Ascending aorta (tissue), 2 donors: ENCODE results near the gene BCKDHA. TPM values are rescaled to one million over a fixed set of nuclear protein-coding genes. Genes with fewer than 3 reads are reported as not detected.

Experiments used
- DNase-seq, 2 donors: peaks; one replicate each; pipeline ENCODE4 v3.0.0-alpha.2; 2019; ENCODE audit warnings: low spot score in 2 of 2
- H3K27ac ChIP-seq, 2 donors: fragments of 200-600 bp; sonication (generic); one replicate each; pipeline ENCODE4 v1.5.1; 2016 to 2017; ENCODE audit warnings: mild to moderate bottlenecking in 1 of 2
- H3K27me3 ChIP-seq: fragments of 200-600 bp; sonication (generic); one replicate; pipeline ENCODE4 v1.5.1; 2017
- H3K36me3 ChIP-seq, 2 donors: fragments of 200-600 bp; sonication (generic); one replicate each; pipeline ENCODE4 v1.5.1; 2016
- H3K4me1 ChIP-seq, 2 donors: fragments of 200-600 bp; sonication (generic); one replicate each; pipeline ENCODE4 v1.5.1; 2016 to 2017; ENCODE audit warnings: mild to moderate bottlenecking in 1 of 2
- H3K4me3 ChIP-seq, 2 donors: fragments of 200-600 bp; sonication (generic); one replicate each; pipeline ENCODE4 v1.5.1; 2016 to 2017; ENCODE audit warnings: mild to moderate bottlenecking in 1 of 2
- H3K9me3 ChIP-seq, 2 donors: fragments of 200-600 bp; sonication (generic); one replicate each; pipeline ENCODE4 v1.5.1; 2016
- intact Hi-C: fragments of 100-400 bp; cut with DNase I; formaldehyde crosslinking; loops from one replicate; pipeline ENCODE4 v1.15.1; 2023
- total RNA-seq: library from RNA; depleted of rRNA; stranded (reverse); fragments of >200 nt; gene quantifications from one replicate; pipeline ENCODE4 v1.1.0, GENCODE V29; 2016
- TF ChIP-seq, protein P1 (sequence below), 3 experiments: fragments of 200-600 bp in 2 of 3; fragments of 450-650 bp in 1 of 3; sonication (generic) in 2 of 3; IDR thresholded peaks; one replicate each; pipeline ENCODE4 v1.5.1; 2016 to 2019; ENCODE audit warnings: antibody characterized with exemption in 3 of 3, mild to moderate bottlenecking in 1 of 3, moderate library complexity in 1 of 3

Gene BCKDHA
- total RNA-seq, 1 donor from 2014 or later, result 28.5 TPM

DNA sequence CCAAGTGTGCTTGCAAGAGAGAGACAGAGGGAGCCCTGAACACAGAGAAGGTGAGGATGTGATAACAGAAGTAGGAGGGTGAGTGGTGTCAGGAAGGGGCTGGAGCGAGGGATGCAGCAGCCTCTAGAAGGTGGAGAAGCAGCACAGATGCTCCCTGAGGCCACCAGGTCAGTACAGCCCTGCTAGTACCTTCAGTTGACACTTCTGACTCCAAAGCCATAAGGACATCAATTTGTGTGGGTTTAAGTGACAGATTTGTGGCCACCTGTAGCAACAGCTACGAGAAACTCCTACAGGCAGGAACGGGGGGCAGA is 52.2 kb downstream of the BCKDHA start:
- TF ChIP-seq, protein P1, sequence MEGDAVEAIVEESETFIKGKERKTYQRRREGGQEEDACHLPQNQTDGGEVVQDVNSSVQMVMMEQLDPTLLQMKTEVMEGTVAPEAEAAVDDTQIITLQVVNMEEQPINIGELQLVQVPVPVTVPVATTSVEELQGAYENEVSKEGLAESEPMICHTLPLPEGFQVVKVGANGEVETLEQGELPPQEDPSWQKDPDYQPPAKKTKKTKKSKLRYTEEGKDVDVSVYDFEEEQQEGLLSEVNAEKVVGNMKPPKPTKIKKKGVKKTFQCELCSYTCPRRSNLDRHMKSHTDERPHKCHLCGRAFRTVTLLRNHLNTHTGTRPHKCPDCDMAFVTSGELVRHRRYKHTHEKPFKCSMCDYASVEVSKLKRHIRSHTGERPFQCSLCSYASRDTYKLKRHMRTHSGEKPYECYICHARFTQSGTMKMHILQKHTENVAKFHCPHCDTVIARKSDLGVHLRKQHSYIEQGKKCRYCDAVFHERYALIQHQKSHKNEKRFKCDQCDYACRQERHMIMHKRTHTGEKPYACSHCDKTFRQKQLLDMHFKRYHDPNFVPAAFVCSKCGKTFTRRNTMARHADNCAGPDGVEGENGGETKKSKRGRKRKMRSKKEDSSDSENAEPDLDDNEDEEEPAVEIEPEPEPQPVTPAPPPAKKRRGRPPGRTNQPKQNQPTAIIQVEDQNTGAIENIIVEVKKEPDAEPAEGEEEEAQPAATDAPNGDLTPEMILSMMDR (IDR thresholded peaks at IDR 0.05), result no peak
- no peaks in the 10 kb centered on the region for H3K27me3 ChIP-seq
- no peak for DNase-seq
- intact Hi-C loops, result loop anchor here (5.0 kb wide), 1 partner anchor 112 kb away; no protein-coding TSS in a partner anchor
- H3K36me3 ChIP-seq, result no peaks in the 10 kb centered on the region
- no peak overlapping the region for H3K27ac ChIP-seq
- no peak overlapping the region for H3K4me3 ChIP-seq
- peaks cover 0 to 2% of the 10 kb centered on the region in 2 donors for H3K4me1 ChIP-seq
- H3K9me3 ChIP-seq, result no peaks in the 10 kb centered on the region

DNA sequence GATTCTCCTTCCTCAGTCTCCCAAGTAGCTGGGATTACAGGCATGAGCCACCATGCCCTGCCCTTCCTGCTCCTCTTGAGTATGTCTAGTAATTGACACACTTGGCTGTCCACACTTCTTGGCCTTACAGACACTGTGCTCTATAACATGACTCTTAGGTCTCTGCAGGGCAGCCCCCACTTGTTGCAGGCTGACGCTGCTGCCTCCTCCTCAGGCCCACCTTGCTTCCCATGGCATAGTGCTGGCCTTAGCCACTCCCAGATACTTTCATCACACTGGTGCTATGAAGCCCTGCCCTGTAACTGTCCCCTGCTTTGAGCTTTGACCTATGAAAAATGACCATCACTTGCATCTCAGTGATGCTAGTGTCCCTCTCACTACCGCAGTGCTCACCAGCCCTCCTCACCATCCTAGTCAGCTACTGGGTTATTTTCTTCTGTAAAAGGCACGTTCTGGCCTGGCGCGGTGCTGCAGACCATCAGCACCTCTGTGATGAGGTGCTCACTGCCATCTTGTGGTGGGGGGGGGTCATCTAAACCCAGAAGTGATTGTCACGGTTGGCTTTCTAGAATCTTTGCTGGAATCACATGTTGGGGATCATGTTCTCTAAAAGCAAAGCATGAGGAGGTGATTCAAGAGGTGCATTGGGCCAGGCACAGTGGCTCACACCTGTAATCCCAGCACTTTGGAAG is 55.1 kb downstream of the BCKDHA start:
- H3K27me3 ChIP-seq, result no peaks in the 10 kb centered on the region
- H3K27ac ChIP-seq, result no peak overlapping the region
- no peak for DNase-seq
- H3K4me1 ChIP-seq, result peaks cover 0 to 2% of the 10 kb centered on the region in 2 donors
- no peaks in the 10 kb centered on the region for H3K9me3 ChIP-seq
- TF ChIP-seq, protein P1 (IDR thresholded peaks at IDR 0.05), result no peak
- H3K36me3 ChIP-seq, result no peaks in the 10 kb centered on the region
- no peak overlapping the region for H3K4me3 ChIP-seq
- intact Hi-C loops, result no loop called here

- Histone ChIP-seq H3K36me3 (no peaks in the 10 kb centered on the region), H3K4me1 (no peaks in the 10 kb centered on the region), H3K4me3 (no peak overlapping the region), H3K27ac (no peak overlapping the region), H3K9me3 (no peaks in the 10 kb centered on the region), H3K27me3 (no peaks in the 10 kb centered on the region)
- no peak for DNase-seq
- TF ChIP-seq, protein P1 (IDR thresholded peaks at IDR 0.05), result no peak
- intact Hi-C loops, result no loop called here
Observed at GRCh38 chr19:41455936-41456335, 58.3 kb downstream of the BCKDHA start.

DNA sequence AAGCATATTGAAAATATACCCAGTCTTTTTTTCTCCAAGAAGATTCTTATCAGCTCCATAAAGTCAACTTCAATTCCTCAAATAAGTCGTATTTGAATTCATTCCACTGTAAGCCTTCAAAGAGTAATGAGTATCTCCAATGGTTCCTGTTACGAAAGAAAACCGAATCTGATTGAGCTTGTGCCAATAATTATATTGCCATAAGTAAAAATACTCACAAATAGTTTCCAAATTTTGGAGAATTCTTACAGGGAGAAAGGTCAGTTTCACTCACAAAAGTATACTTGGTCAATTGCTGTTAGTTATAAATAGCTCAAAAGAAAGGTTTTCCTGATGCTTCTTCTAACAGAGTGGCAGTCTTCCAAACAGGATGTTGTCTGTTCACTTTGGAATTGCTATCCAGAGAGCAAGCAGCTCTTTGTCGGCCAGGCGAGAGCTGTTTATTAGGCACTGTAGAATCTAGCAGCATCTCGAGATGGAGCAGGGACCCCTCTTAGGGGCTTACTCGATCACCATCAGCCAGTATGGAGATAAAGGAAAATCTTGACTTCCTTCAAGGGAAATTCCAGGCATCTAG is 58.8 kb downstream of the BCKDHA start:
- Histone ChIP-seq H3K9me3 (no peaks in the 10 kb centered on the region), H3K36me3 (no peaks in the 10 kb centered on the region), H3K4me1 (no peaks in the 10 kb centered on the region), H3K27me3 (no peaks in the 10 kb centered on the region), H3K4me3 (no peak overlapping the region), H3K27ac (no peak overlapping the region)
- DNase-seq, result no peak
- TF ChIP-seq, protein P1 (IDR thresholded peaks at IDR 0.05), result no peak
- intact Hi-C loops, result no loop called here

- intact Hi-C loops, result no loop called here
- Histone ChIP-seq H3K27me3 (no peaks in the 10 kb centered on the region), H3K4me1 (no peaks in the 10 kb centered on the region), H3K36me3 (no peaks in the 10 kb centered on the region), H3K27ac (no peak overlapping the region), H3K4me3 (no peak overlapping the region), H3K9me3 (no peaks in the 10 kb centered on the region)
- TF ChIP-seq, protein P1 (IDR thresholded peaks at IDR 0.05), result no peak
- no peak for DNase-seq
Observed at GRCh38 chr19:41457241-41457640, 59.6 kb downstream of the BCKDHA start.
